Activated CD4-positive, alpha-beta T cell treated with anti-CD3 and anti-CD28 coated beads for 24 hours (primary cell): ENCODE measurements around the gene SARS2.
"Not testable (repeated sequence)": the region's sequence is repeated elsewhere in the genome, so short reads cannot be mapped to it uniquely, and the experiment has no call there.

Experiments
- DNase-seq, 2 donors: peaks; one replicate each; pipeline ENCODE4 v3.0.0-alpha.2; 2020; ENCODE audit warnings: low read depth in 2 of 2

SARS2 gene

DNA sequence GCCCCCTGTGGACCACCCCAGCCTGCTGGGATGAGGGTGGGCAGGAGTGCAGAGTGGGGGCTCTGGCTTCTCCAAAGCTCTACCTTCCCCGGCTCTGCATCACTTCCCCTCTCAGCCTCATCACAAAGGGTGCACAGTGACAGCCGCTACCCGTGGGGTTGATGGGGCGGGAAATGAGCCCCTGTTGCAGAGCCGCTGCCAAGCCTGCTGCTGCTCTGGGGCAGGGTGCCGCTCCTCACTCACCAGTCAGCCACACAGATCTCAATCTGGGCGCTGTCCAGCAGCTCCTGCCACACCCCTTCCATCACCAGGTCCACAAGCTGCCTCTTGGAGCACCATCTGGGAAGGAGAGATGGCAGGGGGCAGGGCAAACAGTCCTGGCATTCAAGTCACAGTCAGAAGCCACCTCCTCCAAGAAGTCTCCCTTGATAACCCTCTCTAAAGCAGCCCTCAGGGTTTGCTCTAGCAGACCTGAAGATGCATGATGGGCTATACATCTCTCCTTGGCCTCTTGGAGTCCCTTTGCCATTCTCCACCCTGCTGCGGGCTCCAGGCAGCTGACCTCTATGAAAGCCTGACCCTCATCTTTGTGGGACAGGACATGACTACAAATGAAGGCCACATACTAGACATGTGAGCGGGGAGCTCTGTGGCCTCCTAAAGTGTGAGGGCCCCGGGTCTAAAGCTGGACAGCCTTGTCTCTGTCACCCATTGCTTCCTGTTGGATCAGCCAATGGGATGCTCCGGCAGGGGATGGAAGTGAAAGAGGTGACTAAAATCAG is 15.9 kb upstream of the SARS2 start:
- DNase-seq, result no peak

DNA sequence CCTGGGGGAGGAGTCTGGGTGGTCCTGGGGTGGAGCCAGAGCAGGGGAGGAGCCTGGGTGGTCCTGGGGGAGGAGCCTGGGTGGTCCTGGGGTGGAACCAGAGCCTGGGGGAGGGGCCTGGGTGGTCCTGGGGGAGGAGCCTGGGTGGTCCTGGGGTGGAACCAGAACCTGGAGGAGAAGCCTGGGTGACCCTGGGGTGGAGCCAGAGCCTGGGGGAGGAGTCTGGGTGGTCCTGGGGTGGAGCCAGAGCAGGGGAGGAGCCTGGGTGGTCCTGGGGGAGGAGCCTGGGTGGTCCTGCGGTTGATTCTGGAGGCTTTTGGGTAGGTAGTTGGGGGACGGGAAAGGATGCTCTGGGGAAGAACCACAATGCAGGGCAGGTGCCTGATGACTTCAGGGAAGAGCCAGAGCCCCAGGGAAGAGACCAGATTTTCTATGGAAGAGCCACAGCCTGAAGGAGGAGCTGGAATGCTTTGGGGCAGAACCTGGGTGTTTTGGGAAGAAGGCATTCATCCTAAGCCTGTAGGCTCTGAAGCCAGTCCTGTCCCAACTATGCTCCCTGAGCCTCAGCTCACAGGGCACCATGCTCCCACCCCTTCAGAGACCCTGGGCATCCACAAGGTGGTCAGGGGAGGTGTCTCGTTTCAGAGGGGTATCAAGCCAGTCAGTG is 15.1 kb upstream of the SARS2 start:
- no peak for DNase-seq

DNA sequence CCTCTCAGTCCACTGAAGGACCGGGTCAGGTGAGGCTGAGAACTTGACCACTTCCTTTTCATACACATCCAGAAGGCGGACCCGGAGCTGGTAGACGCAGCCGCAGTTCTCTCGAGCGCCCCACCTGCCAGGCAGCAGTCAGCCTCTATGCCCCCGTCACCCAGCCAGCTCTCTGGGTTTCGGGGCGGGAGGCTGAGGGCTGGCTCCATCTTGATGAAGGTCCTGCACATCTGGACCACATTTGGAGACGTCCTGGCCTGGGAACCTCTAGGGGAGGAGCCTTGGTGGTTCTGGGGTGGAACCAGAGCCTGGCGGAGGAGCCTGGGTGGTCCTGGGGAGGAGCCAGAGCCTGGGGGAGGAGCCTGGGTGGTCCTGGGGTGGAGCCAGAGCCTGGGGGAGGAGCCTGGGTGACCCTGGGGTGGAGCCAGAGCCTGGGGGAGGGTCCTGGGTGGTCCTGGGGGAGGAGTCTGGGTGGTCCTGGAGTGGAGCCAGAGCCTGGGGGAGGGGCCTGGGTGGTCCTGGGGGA is 14.5 kb upstream of the SARS2 start:
- DNase-seq, result no peak

DNA sequence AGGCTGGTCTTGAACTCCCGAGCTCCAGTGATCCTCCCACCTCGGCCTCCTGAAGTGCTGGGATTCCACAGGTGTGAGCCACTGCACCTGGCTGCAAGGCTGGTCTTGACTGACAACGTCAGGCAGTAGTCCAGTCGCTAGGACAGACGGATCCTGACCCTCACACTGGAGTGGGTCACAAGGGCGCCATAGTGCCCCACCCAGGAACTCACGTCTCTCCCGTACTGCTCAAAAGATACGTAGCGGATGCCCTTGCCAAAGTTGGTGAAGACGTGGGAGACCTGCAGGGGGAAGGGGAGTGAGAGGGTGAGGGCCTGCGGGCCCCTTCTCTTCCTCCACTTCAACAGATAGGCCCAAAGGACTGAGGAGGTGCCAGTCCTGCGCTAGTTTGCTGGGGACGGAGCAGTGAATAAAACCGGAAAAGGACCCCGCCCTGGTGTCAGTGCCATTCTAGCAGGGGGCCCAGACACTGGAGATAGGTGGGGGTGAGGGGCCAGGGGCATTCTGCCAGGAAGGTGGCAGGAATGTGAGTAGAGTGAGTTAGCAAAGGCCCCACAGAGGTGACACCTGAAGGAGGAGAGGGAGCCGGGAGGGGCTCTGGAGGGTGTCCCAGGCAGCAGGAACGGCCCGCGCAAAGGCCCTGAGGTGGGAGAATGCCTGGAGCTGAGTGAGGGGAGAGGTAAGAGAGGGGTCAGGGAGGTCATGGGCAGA is 12.1 kb upstream of the SARS2 start:
- no peak for DNase-seq

DNA sequence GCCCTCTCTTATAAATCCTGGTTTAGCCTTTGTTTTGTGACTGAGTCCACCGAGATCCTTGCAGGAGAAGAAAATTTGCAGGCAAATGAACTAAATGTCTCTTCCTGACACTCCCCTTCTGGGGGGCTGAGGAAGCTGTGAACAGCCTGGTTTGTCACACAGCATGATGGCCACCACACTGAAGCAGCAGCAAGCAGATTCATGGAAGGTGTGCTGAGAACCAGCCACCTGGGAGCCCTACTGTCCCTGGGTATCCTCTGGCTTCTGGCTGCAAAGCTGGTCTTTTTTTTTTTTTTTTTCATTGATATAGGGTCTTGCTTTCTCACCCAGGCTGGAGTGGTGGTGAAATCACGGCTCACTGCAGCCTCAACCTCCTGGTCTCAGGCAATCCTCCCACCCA is 11.4 kb upstream of the SARS2 start:
- DNase-seq, result no peak

DNA sequence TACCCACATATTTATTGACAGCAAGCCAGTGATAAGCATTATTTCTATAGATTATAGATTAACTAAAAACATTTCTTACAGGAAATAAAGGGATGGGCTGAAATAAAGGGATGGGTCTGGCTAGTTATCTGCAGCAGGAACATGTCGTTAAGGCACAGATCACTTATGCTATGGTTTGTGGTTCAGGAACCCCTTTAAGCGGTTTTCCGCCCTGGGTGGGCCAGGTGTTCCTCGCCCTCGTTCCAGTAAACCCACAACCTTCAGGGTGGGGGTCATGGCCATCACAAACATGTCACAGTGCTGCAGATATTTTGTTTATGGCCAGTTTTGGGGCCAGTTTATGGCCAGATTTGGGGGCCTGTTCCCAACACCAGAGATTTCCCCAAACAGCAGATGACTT is 10.9 kb upstream of the SARS2 start:
- not testable (repeated sequence) for DNase-seq

DNA sequence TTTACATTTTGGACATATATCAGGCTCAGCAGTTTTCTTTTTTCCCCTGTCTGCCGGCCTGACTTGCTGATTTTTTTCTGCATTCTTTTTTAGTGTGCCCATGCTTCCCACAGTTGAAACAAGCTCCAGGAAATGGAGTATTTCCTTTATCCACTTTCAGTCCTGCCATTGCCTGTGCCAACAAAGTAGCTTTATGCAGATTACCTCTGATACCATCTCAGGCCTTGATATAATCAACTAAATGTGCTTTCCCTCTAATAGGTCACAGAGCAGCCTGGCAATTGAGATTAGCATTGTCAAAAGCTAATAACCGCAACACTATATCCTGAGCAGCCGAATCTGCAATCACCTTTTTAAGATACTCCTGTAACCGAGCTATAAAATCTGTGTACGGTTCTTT is 9.4 kb upstream of the SARS2 start:
- no peak for DNase-seq

DNA sequence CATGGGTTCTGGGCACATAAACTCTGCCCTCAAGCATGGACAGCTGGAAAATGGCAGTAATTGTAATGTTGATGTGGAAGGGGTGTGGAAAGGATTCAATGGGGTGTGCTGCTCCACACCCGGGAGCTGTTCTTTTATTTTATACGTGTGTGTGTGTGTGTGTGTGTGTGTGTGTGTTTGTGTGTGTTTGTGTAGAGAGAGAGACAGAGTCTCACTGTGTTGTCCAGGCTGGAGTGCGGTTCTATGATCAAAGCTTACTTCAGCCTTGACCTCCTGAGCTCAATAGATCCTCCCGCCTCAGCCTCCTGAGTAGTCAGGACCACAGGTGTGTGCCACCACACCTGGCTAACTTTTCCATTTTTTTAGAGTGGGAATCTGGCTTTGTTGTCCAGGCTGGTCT is 3.0 kb upstream of the SARS2 start:
- DNase-seq, result no peak

DNA sequence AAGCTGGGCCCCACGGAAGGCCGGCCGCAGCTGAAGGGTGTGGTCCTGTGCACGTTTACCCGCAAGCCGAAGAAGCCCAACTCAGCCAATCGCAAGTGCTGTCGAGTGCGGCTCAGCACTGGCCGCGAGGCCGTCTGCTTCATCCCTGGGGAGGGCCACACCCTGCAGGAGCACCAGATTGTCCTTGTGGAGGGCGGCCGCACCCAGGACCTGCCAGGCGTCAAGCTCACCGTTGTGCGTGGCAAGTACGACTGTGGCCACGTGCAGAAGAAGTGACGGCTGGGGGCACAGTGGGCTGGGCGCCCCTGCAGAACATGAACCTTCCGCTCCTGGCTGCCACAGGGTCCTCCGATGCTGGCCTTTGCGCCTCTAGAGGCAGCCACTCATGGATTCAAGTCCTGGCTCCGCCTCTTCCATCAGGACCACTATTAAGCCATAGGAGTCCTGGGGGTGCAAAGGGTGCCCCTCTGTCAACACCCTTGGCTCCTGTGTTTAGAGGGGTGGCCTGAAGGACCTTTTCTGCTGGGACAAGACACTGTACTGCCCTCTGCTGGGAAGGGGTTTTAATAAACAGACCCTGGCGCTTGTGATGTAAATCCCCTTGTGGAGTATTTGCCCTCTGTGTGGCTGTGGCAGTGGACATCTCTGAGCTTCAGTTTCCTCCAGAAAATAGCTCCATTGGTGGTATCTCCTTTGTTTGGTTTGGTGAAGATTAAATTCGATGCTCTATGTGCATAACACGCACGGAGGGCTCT is 2.0 kb upstream of the SARS2 start:
- DNase-seq, result peak in 1 of 2 donors; percentile 42

DNA sequence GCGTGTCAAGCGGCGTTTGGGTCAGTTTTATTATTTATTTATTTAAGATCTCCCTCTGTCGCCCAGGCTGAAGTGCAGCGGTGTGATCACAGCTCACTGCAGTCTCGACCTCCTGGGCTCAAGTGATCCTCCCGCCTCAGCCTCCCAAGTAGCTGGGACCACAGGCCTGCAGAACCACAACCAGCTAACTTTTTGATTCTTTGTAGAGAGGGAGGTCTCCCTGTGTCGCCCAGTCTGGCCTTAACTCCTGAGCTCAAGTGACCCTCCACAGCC is 894 bp upstream of the SARS2 start:
- DNase-seq, result no peak

DNA sequence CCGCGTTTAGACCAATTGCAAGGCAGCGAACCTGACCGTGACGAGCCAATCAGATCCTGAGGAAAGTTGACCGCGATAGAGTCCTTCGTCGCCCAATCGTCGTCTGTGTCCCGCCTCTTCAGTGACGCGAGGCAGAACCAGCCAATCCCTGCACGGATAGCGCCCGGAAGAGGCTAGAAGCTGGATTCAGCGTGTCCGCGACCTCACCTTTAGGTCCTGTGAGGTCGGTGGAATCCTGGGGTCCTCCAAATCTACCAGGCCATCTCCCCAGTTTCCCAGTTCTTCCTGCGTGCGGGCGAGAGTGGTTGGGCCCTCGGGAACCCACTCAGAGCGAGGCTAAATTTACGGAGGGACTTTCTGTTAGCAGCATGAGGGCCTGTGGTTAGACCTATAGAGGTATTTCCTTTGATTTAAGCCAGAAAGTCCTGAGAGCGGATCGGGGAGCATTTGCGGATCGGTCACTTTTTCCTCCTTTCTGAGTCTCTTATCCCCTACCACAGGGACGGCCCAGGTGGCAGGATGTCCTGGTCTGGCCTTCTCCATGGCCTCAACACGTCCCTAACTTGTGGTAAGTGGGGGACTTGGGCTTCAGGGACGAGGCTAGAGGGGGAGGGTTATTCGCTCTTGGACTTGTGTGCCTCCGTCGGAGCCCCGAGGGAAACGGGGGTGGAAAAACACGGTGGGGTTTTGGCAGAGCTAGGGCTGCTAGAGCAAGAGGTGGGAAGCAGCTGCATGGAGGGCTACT is 385 bp upstream of the SARS2 start, which contains the start of gene MRPS12:
MRPS12 (plus strand) TSS at position 169 of the 745 bp plus-strand sequence; CDS start at position 520, 351 bp downstream.
- DNase-seq, result peak; percentile 97

DNA sequence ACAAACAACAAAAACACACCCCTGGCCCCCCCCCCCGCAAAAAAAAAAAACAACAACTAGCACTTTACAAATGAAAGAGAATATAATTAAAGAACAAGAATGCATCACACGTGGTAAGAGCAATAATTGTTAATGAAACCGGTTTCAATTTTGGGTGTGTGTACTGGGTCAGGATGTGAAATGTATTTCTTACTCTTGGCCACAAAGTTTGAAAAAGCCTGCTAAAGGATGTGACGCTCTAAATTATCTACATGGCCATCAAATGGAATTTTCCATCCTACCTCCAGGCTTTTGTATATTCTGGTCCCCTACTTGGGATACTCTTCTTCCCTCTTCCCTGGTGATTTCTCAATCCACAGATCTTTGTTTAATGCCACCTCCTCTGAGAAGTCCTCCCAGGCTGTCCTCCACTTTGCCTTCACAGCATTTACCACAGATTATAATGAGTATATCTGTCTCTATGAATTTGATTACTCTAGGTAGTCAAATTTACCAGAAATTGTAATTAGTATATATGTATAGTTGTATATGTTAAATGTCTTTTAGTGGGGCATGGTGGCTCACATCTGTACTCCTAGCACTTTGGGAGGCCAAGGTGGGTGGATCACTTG is 2.1 kb downstream of the SARS2 start:
- no peak for DNase-seq

DNA sequence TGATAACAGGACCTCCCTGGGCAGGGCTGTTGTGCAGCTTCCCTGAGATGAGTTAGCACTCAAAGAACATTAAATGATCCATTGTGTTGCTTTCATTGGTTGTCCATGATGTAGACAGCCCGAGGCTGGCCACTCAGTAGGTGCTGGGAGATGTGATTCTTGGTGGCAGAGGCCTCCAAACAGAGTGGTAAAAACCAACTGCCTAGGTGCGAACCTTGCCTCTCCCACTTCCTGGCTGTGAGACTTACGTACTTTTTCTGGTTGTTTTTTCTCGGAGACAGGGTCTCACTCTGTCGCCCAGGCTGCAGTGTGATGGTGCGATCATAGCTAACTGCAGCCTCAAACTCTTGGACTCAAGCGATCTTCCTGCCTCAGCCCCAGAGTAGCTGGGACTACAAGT is 6.2 kb downstream of the SARS2 start:
- DNase-seq, result no peak

DNA sequence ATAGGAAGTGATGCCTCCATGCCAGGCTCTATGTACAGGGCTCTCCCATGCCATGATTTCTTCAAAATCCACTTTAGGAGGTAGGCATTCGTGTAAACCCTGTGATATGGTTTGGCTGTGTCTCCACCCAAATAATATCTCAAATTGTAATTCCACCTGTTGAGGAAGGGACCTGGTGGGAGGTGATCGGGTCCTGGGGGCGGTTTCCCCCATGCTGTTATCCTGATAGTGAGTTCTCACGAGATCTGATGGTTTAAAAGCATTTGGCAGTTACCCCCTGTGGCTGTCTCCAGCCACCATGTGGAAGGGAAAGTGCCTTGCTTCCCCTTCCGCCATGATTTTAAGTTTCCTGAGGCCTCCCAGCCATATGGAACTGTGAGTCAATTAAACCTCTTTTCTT is 8.1 kb downstream of the SARS2 start:
- no peak for DNase-seq

DNA sequence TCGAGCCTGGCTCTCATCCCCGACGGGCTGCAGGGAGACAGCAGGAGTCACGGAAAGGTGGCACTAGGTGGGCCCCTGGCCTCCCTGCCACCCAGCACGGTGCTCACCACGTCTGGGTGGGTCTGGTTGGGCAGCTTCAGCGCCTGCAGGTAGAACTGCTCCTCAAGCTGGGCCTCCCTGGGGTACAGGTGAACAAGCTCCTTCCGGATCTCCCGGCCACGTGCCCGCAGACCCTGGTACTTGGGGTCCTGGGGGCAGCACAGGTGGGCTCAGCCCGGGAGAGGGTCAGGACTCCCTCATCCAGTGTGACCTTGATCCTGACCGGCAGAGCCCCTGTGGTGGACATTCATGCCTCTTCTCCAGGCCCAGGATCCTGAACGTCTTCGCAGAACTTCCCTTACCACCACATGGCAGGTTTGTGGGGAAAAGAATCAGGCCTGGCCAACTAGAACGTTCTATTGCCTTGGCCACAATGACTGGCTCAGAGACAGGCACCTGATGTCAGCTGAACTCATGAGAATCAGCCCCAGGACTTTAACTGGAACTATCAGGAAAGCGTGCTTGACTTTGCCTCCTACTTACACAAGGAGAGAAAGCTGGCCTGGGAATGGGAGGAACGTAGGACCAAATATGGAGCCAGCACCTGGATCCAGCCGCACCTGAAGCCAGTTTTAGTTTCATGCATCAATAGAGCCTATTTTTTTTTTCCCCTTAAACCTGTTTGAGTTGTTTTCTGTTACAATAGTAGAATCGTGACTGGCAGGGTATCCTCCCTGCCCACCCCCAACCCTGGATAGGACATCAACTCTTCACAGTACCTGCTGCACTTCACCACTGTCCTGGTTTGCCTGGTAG is 8.9 kb downstream of the SARS2 start:
- DNase-seq, result no peak

DNA sequence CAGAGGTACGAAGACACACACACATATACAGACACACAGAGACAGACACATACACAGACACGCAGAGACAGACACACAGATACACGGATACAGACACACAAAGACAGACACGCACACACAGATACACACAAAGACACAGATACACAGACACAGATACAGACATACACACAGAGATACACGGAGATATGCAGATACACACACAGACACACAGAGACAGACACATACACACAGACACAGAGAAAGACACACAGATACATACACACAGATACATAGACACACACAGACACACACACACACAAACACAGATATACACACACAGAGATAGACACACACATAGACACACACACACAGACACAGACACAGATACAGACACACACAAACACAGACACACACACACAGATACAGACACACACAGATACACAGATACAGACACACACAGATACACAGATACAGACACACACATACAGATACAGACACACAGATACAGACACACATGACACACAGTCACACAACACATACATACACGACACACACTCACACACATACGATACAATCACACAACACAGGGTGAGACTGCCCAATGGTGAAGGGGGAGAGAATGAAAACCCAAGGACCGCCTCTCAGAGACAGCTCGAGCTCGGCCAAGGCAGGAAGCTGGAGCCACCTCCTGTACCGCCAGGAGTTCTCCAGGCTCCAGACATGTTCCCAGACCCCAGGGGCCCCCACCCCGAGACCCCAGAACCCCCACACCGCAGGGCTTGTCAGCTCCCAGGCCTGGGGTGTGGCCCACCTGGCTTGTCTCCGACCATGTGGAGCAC is 9.8 kb downstream of the SARS2 start:
- DNase-seq, result no peak

DNA sequence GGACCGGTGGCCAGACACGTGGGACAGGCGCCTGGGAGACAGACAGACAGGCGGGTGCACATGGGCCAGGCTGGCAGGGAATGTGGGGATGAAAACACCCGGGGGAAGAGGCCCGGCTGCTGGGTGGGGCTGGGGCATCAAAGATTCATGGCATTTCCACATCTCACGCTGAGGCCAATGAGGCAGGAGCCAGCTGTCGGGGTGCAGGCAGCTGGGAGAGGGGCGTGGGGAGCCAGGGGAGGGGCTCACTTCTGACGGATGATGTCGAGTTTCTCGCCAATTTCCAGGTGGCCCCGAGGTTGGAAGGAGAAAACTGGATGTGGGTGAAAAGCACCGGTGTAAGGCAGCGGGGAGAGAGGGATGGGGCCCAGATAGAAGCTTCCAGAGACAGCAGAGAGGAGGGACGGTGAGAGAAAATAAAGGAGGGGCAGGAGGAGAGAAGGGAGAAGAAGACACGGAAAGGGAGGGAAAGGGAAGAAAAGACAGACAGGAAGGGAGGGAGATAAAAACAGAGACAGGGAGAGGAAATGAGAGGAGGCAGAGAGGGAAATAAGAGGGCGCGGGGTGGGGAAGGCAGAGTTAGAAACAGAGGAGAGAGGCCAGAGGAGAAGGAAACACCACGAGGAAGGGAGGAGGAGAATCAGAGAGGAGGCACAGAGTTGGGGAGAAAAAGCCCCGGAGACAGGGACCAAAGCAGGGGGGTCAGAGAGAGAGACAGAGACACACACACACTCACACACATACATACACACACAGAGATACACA is 10.5 kb downstream of the SARS2 start:
- DNase-seq, result no peak

DNA sequence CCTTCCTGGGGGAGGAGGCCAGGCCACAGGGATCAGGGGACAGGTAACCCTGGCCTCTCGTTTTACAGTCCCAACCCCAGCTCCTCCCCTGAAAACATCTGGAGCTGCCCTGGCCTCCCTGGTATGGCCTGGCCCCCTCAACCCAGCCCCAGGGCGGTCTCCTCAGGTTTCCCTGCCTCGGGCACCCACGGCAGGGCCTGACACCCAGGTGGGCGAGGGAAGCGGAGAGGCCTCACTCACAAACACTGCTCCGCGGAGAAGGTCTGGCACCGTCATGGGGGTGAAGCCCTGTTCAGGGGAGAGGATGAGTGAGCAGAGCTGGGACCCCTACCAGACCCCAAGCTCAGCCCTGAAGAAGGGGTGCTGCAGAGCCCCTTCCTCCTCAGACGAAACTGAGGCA is 12.0 kb downstream of the SARS2 start:
- DNase-seq, result no peak
